ENCODE data around the gene TTPAL. TPM values are rescaled to one million over a fixed set of nuclear protein-coding genes. Genes with fewer than 3 reads are reported as not detected.

Gene TTPAL
- total RNA-seq, 3 donors from 2014 or later (not counting 1 experiment from before 2014, with no cell fraction given) = 17.2 to 22.9 (median 22.5) TPM

DNA sequence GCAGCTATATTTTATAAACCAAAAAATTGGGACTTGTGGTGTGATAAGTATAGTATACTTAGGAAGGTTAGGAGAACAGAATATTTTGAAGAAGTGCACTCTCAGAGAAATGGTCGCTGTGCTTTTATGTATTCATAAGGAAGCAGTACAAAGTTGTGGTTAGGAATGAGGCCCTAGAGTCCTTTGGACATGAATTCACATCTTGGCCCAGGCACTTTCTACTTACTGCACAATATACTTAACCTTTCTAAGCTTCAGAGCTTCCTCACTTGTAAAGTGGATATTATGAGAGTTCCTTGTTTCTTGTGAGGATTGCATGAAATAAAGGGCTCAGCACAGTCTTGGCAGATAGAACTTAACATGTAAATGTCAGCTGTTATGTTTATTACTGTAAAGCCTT is 67.2 kb downstream of the TTPAL start:
- Mint-ChIP-seq H3K4me1 (no peaks in the 10 kb centered on the region), H3K27me3 (ENCODE audit: low read depth in 2 of 2) (peaks cover 5 to 6% of the 10 kb centered on the region in 2 donors), H3K27ac (no peak overlapping the region), H3K9me3 (no peaks in the 10 kb centered on the region), H3K4me3 (no peak overlapping the region), H3K36me3 (no peaks in the 10 kb centered on the region)
- Histone ChIP-seq H3K27me3 (ENCODE audit: control insufficient read depth, insufficient read depth, low read length) (no peaks in the 10 kb centered on the region), H3K36me3 (ENCODE audit: control insufficient read depth, insufficient read depth, low read length) (no peaks in the 10 kb centered on the region), H3K27ac (ENCODE audit: low read length) (no peak overlapping the region), H3K4me1 (ENCODE audit: control insufficient read depth, insufficient read depth, low read length) (no peaks in the 10 kb centered on the region), H3K4me3 (ENCODE audit: low read length) (no peak overlapping the region), H3K9me3 (ENCODE audit: control insufficient read depth, insufficient read depth, low read length) (no peaks in the 10 kb centered on the region)
- intact Hi-C loops (cut with micrococcal nuclease) = no loop called here
- TF ChIP-seq, protein P1, sequence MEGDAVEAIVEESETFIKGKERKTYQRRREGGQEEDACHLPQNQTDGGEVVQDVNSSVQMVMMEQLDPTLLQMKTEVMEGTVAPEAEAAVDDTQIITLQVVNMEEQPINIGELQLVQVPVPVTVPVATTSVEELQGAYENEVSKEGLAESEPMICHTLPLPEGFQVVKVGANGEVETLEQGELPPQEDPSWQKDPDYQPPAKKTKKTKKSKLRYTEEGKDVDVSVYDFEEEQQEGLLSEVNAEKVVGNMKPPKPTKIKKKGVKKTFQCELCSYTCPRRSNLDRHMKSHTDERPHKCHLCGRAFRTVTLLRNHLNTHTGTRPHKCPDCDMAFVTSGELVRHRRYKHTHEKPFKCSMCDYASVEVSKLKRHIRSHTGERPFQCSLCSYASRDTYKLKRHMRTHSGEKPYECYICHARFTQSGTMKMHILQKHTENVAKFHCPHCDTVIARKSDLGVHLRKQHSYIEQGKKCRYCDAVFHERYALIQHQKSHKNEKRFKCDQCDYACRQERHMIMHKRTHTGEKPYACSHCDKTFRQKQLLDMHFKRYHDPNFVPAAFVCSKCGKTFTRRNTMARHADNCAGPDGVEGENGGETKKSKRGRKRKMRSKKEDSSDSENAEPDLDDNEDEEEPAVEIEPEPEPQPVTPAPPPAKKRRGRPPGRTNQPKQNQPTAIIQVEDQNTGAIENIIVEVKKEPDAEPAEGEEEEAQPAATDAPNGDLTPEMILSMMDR (IDR thresholded peaks at IDR 0.05) = no peak
- WGBS (ENCODE audit: insufficient coverage) = 38% methylated on average over 1 of the region's 1 CpG
- DNase-seq (no peak), ATAC-seq (no peak)

DNA sequence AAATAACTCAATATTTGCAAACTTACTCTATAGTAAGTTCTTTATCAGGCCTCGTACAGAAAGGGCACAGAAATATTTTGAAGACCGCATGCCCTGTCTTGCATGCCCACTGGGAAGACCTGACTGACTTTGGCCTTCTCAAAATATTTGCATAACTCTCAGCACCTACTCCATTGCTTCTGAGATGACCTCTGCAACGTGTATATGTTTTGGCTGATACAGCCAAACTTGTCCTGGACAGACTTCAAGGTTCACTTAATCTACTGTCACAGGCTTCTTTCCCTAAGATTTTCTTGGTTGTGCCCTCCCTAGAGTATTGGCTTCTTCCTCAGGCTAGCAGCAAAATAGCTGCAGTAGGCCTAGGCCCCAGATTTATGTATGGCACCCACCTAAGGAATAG is 67.7 kb downstream of the TTPAL start:
- whole genome bisulfite sequencing (ENCODE audit: insufficient coverage) = 85% methylated on average over 3 of the region's 3 CpGs
- H3K4me1 ChIP-seq (ENCODE audit: control insufficient read depth, insufficient read depth, low read length) = no peaks in the 10 kb centered on the region
- Mint-ChIP-seq H3K27me3 (ENCODE audit: low read depth in 2 of 2) (peaks cover 5 to 6% of the 10 kb centered on the region in 2 donors), H3K9me3 (no peaks in the 10 kb centered on the region), H3K4me3 (no peak overlapping the region), H3K27ac (no peak overlapping the region), H3K4me1 (no peaks in the 10 kb centered on the region), H3K36me3 (no peaks in the 10 kb centered on the region)
- TF ChIP-seq, protein P1 (IDR thresholded peaks at IDR 0.05) = no peak
- DNase-seq (no peak), ATAC-seq (no peak)
- intact Hi-C loops (cut with micrococcal nuclease) = no loop called here
- H3K4me3 ChIP-seq (ENCODE audit: low read length) = no peak overlapping the region
- H3K27me3 ChIP-seq (ENCODE audit: control insufficient read depth, insufficient read depth, low read length) = no peaks in the 10 kb centered on the region
- no peaks in the 10 kb centered on the region for H3K36me3 ChIP-seq (ENCODE audit: control insufficient read depth, insufficient read depth, low read length)
- H3K9me3 ChIP-seq (ENCODE audit: control insufficient read depth, insufficient read depth, low read length) = no peaks in the 10 kb centered on the region
- no peak overlapping the region for H3K27ac ChIP-seq (ENCODE audit: low read length)

Other genes starting within 250 kb of the TTPAL start
- not detected for gene GDAP1L1, start 228.6 kb upstream of the TTPAL start, total RNA-seq
- 1 to 10 TPM; 3.7 to 6.0 (median 3.9) TPM for gene FITM2, start 164.7 kb upstream of the TTPAL start, total RNA-seq
- not detected for gene R3HDML, start 138.8 kb upstream of the TTPAL start, total RNA-seq
- not detected for gene HNF4A, start 120.2 kb upstream of the TTPAL start, total RNA-seq
- 10 to 100 TPM; 70.1 to 89.6 (median 78.6) TPM for gene SERINC3, start 46.2 kb downstream of the TTPAL start, total RNA-seq
- gene PKIG, start 106.7 kb downstream of the TTPAL start, total RNA-seq = 1 to 10 TPM in 2 of 3 donors, under 1 TPM in 1; 0.82 to 1.5 (median 1.5) TPM
- 10 to 100 TPM; 71.7 to 94.2 (median 73.9) TPM for gene ADA, start 175.8 kb downstream of the TTPAL start, total RNA-seq
- not detected for gene CCN5, start 239.5 kb downstream of the TTPAL start, total RNA-seq

Data from natural killer cell (primary cell).